Smooth muscle cell (in vitro differentiated cells): ENCODE results near the gene CLEC4G. TPM values are rescaled to one million over a fixed set of nuclear protein-coding genes. Genes with fewer than 3 reads are reported as not detected.

Source experiments
- DNase-seq: peaks from one replicate; lab custom pipeline; 2025; ENCODE audit not compliant: unreplicated experiment; lab: John Stamatoyannopoulos, UW
- H2AFZ ChIP-seq: fragments of 200-600 bp; sonication (generic); 2 replicates; pipeline ENCODE4 v1.6.0; 2016; ENCODE audit warnings: antibody characterized with exemption, low read depth, mild to moderate bottlenecking
- H3F3A ChIP-seq: fragments of 200-600 bp; sonication (generic); 2 replicates; pipeline ENCODE4 v1.6.0; 2017; ENCODE audit warnings: antibody characterized with exemption, low read depth
- H3K27ac ChIP-seq: fragments of 200-600 bp; sonication (generic); 2 replicates; pipeline ENCODE4 v1.5.1; 2016; ENCODE audit warnings: low read depth, mild to moderate bottlenecking
- H3K27me3 ChIP-seq: fragments of 200-600 bp; sonication (generic); 2 replicates; pipeline ENCODE4 v1.6.1; 2016; ENCODE audit warnings: low read depth, mild to moderate bottlenecking
- H3K36me3 ChIP-seq: fragments of 200-600 bp; sonication (generic); 2 replicates; pipeline ENCODE4 v1.5.1; 2016; ENCODE audit warnings: low read depth
- H3K4me1 ChIP-seq: fragments of 200-600 bp; sonication (generic); 2 replicates; pipeline ENCODE4 v1.5.1; 2016; ENCODE audit warnings: low read depth
- H3K4me2 ChIP-seq: fragments of 200-600 bp; sonication (generic); 2 replicates; pipeline ENCODE4 v1.6.0; 2016; ENCODE audit warnings: mild to moderate bottlenecking
- H3K4me3 ChIP-seq: fragments of 200-600 bp; sonication (generic); 2 replicates; pipeline ENCODE4 v1.5.1; 2016; ENCODE audit warnings: mild to moderate bottlenecking
- H3K79me2 ChIP-seq: fragments of 200-600 bp; sonication (generic); 2 replicates; pipeline ENCODE4 v1.6.0; 2016; ENCODE audit warnings: low read depth, mild to moderate bottlenecking
- H3K9ac ChIP-seq: fragments of 200-600 bp; sonication (generic); 2 replicates; pipeline ENCODE4 v1.6.0; 2016; ENCODE audit warnings: low read depth
- H3K9me3 ChIP-seq: fragments of 200-600 bp; sonication (generic); replicated peaks from 2 replicates; pipeline ENCODE4 v1.5.1; 2016; ENCODE audit warnings: low read depth
- H4K20me1 ChIP-seq: fragments of 200-600 bp; sonication (generic); 2 replicates; pipeline ENCODE4 v1.6.0; 2016; ENCODE audit warnings: low read depth
- WGBS: methylation state at CpG from one replicate; pipeline ENCODE4 v1.1.7; 2016; ENCODE audit warnings: low lambda C conversion rate; 5-methylcytosine and 5-hydroxymethylcytosine counted together
- polyA plus RNA-seq: library from polyadenylated mRNA; unstranded; fragments of >200 nt; fragmentation: Nextera tagmentation; extraction: Ambion mirVana; gene quantifications from 2 replicates; pipeline ENCODE4 v1.2.1, GENCODE V29; 2016
- total RNA-seq: library from RNA; depleted of rRNA; stranded (reverse); fragments of >200 nt; gene quantifications from 2 replicates; pipeline ENCODE4 v1.2.3, GENCODE V29; 2014
- TF ChIP-seq, protein P1 (sequence below): fragments of 200-600 bp; sonication (generic); IDR thresholded peaks from 2 replicates; pipeline ENCODE4 v1.5.1; 2017; ENCODE audit warnings: borderline replicate concordance, mild to moderate bottlenecking, antibody characterized with exemption; ENCODE audit not compliant: insufficient read depth, poor library complexity, severe bottlenecking

CLEC4G gene
- total and polyA plus RNA-seq, 2 experiments from 2014 or later, result not detected

DNA sequence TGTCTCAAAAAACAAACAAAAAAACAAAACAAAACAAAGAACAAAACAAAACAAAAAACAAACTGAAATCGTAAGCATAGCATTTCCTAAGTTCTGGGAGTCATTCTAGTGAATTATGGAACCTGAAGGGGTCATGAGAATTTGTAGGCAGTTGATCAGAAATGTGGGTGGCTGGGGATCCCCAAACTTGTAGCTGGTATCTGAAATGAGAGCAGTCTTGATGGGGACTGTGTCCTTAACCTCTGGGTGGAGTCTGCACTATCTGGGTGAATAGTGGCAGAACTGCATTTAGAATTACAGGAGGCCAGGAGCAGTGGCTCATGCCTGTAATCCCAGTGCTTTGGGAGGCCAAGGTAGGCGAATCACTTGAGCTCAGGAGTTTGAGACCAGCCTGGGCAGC, 6.1 kb downstream of the CLEC4G start:
- 63% methylated on average over 2 of the region's 2 CpGs for WGBS
- Histone ChIP-seq H3K4me2 (no peak overlapping the region), H3K27me3 (peaks cover 44% of the 10 kb centered on the region), H3K4me3 (no peak overlapping the region), H4K20me1 (no peaks in the 10 kb centered on the region), H3K9me3 (no peaks in the 10 kb centered on the region), H3K36me3 (no peaks in the 10 kb centered on the region), H2AFZ (no peak overlapping the region), H3K9ac (no peak overlapping the region), H3F3A (no peaks in the 10 kb centered on the region), H3K79me2 (no peaks in the 10 kb centered on the region), H3K27ac (no peak overlapping the region), H3K4me1 (no peaks in the 10 kb centered on the region)
- TF ChIP-seq, protein P1, sequence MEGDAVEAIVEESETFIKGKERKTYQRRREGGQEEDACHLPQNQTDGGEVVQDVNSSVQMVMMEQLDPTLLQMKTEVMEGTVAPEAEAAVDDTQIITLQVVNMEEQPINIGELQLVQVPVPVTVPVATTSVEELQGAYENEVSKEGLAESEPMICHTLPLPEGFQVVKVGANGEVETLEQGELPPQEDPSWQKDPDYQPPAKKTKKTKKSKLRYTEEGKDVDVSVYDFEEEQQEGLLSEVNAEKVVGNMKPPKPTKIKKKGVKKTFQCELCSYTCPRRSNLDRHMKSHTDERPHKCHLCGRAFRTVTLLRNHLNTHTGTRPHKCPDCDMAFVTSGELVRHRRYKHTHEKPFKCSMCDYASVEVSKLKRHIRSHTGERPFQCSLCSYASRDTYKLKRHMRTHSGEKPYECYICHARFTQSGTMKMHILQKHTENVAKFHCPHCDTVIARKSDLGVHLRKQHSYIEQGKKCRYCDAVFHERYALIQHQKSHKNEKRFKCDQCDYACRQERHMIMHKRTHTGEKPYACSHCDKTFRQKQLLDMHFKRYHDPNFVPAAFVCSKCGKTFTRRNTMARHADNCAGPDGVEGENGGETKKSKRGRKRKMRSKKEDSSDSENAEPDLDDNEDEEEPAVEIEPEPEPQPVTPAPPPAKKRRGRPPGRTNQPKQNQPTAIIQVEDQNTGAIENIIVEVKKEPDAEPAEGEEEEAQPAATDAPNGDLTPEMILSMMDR, result no peak
- DNase-seq, result no peak

DNA sequence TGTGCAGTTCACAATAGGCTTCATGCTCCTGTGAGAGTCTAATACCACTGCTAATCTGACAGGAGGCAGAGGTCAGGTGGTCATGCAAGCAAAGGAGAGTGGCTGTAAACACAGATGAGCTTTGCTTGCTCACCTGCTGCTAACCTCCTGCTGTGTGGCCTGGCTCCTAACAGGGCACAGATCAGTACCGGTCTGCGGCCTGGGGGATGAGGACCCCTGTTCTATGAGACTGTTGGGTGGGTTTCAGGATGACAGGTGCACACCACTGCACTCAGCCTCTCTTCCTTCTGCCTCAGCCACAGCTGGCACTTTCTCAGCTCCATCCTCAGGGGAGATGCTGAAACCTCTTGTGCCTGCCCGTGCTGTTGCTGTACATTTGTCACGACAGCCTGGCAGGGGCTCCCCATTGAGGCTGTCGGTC, 9.7 kb downstream of the CLEC4G start:
- DNase-seq, result no peak
- no peak overlapping the region for H3K4me2 ChIP-seq
- no peaks in the 10 kb centered on the region for H3K79me2 ChIP-seq
- H2AFZ ChIP-seq, result no peak overlapping the region
- WGBS, result 79% methylated on average over 5 of the region's 5 CpGs
- H3K9ac ChIP-seq, result no peak overlapping the region
- H3K9me3 ChIP-seq, result no peaks in the 10 kb centered on the region
- H3F3A ChIP-seq, result no peaks in the 10 kb centered on the region
- no peak overlapping the region for H3K27ac ChIP-seq
- no peaks in the 10 kb centered on the region for H4K20me1 ChIP-seq
- H3K27me3 ChIP-seq, result peaks cover 8% of the 10 kb centered on the region
- H3K36me3 ChIP-seq, result no peaks in the 10 kb centered on the region
- no peak overlapping the region for H3K4me3 ChIP-seq
- H3K4me1 ChIP-seq, result no peaks in the 10 kb centered on the region
- TF ChIP-seq, protein P1, result no peak

DNA sequence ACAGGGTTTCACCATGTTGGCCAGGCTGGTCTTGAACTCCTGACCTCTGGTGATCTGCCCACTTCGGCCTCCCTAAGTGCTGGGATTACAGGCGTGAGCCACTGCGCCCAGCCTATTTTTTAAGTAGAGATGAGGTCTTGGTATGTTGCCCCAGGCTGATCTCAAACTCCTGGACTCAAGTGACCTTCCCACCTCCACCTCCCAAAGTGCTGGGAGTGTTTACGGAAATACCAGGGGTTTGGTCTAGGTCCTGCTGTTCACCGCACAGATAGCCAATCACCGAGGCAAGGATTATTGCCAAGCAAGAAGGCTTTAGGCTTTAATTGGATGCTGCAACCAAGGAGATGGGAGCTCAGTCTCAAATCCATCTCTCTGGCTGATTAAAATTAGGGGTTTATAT, 11.6 kb downstream of the CLEC4G start:
- 91% methylated on average over 6 of the region's 6 CpGs for WGBS
- no peak overlapping the region for H3K4me3 ChIP-seq
- no peak overlapping the region for H3K27ac ChIP-seq
- TF ChIP-seq, protein P1, result no peak
- H3K4me2 ChIP-seq, result no peak overlapping the region
- H3K9ac ChIP-seq, result no peak overlapping the region
- H3K79me2 ChIP-seq, result no peaks in the 10 kb centered on the region
- H3K9me3 ChIP-seq, result no peaks in the 10 kb centered on the region
- H3F3A ChIP-seq, result no peaks in the 10 kb centered on the region
- no peaks in the 10 kb centered on the region for H3K27me3 ChIP-seq
- no peaks in the 10 kb centered on the region for H4K20me1 ChIP-seq
- H3K36me3 ChIP-seq, result no peaks in the 10 kb centered on the region
- DNase-seq, result no peak
- H3K4me1 ChIP-seq, result no peaks in the 10 kb centered on the region
- no peak overlapping the region for H2AFZ ChIP-seq

DNA sequence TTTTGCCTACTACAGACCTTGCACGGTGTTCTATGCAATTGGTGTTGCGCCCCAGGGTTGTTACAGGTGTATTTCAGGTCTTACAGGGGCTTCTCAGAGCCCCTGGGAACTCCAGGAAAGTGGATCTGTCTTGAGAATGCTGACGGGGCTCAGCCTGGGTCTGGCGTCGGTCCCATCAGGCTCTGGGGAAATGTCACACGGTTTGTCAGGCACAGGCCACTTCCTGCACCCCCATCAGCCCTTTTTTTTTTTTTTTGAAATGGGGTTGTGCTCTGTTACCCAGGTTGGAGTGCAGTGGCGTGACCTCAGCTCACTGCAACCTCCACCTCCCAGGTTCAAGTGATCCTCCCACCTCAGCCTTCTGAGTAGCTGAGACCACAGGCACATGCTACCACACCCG, 13.2 kb downstream of the CLEC4G start:
- Histone ChIP-seq H3K4me1 (no peaks in the 10 kb centered on the region), H3K79me2 (no peaks in the 10 kb centered on the region), H3K4me2 (no peak overlapping the region), H3K9me3 (no peaks in the 10 kb centered on the region), H4K20me1 (no peaks in the 10 kb centered on the region), H3K27me3 (no peaks in the 10 kb centered on the region), H3K36me3 (no peaks in the 10 kb centered on the region), H3F3A (no peaks in the 10 kb centered on the region), H3K4me3 (no peak overlapping the region), H2AFZ (no peak overlapping the region), H3K9ac (no peak overlapping the region), H3K27ac (no peak overlapping the region)
- 68% methylated on average over 7 of the region's 8 CpGs for WGBS
- no peak for DNase-seq
- TF ChIP-seq, protein P1, result no peak
